Endothelial cell of umbilical vein (primary cell): ENCODE data around the gene THAP11. TPM values are rescaled to one million over a fixed set of nuclear protein-coding genes. Genes with fewer than 3 reads are reported as not detected.

Experiments used
- BruUV-seq: library from RNA; stranded (reverse); fragments of 400-500 nt; replicated peaks from 2 replicates; lab custom pipeline; 2021; lab: Mats Ljungman, UMichigan
- CTCF ChIA-PET: fragments of 300-600, 350-600 bp; sonication (Branson Sonifier 250); formaldehyde crosslinking; loops from one replicate; lab custom pipeline; 2021; ENCODE audit warnings: antibody characterized with exemption, inconsistent platforms; lab: Charles Lee
- POLR2A ChIA-PET: fragments of 300-600, 350-600 bp; sonication (Branson Sonifier 250); formaldehyde crosslinking; loops from one replicate; lab custom pipeline; 2021; ENCODE audit warnings: antibody characterized with exemption, inconsistent platforms; lab: Charles Lee
- DNase-seq: peaks from one replicate; pipeline ENCODE4 v3.0.0-alpha.2; 2011; ENCODE audit warnings: low read depth, low spot score
- FAIRE-seq: peaks from 2 replicates; lab custom pipeline; 2011; peaks lifted over from hg19 to GRCh38; lab: Jason Lieb, UNC
- H2AFZ ChIP-seq: 2 replicates; pipeline ENCODE4 v1.6.0; 2012; ENCODE audit warnings: low read depth, low read length, control low read depth, inconsistent platforms
- H3K27ac ChIP-seq: 2 replicates; pipeline ENCODE4 v1.5.1; 2011; ENCODE audit warnings: low read depth, mild to moderate bottlenecking, control low read depth, low read length, moderate library complexity; ENCODE audit not compliant: insufficient read depth
- H3K27me3 ChIP-seq, 2 experiments: 2 replicates each; pipeline versions ENCODE4 v1.6.0 to v1.6.1; 2011; ENCODE audit warnings: low read length in 2 of 2, mixed read lengths in 1 of 2; ENCODE audit not compliant: control insufficient read depth in 2 of 2, insufficient read depth in 2 of 2
- H3K36me3 ChIP-seq, 2 experiments: 2 replicates in 1 of 2; 3 replicates in 1 of 2; pipeline ENCODE4 v1.5.1; 2011; ENCODE audit warnings: low read length in 2 of 2, mild to moderate bottlenecking in 1 of 2, moderate library complexity in 1 of 2; ENCODE audit not compliant: control insufficient read depth in 2 of 2, insufficient read depth in 2 of 2; ENCODE audit errors: extremely low read depth in 1 of 2
- H3K4me1 ChIP-seq: 3 replicates; pipeline ENCODE4 v1.5.1; 2011; ENCODE audit warnings: mild to moderate bottlenecking, low read length; ENCODE audit not compliant: control insufficient read depth, insufficient read depth; ENCODE audit errors: extremely low read depth
- H3K4me2 ChIP-seq: 2 replicates; pipeline ENCODE4 v1.6.1; 2011; ENCODE audit warnings: low read length, control low read depth, mixed read lengths; ENCODE audit not compliant: insufficient read depth
- H3K4me3 ChIP-seq, 3 experiments: fragments of 200-600 bp in 1 of 3; sonication (generic), shearing (Covaris generic) in 1 of 3; replicated peaks in 1 of 3; 2 replicates each; pipeline ENCODE4 v1.5.1; 2011 to 2016; ENCODE audit warnings: control low read depth in 3 of 3, low read length in 3 of 3, mild to moderate bottlenecking in 2 of 3, inconsistent platforms in 1 of 3, low read depth in 1 of 3, moderate library complexity in 1 of 3; ENCODE audit not compliant: insufficient read depth in 1 of 3
- H3K79me2 ChIP-seq: 2 replicates; pipeline ENCODE4 v1.6.0; 2012; ENCODE audit warnings: low read length, inconsistent platforms; ENCODE audit not compliant: control insufficient read depth, insufficient read depth
- H3K9ac ChIP-seq: replicated peaks from 2 replicates; pipeline ENCODE3; 2011; ENCODE audit warnings: low read length, control low read depth; ENCODE audit not compliant: insufficient read depth; ENCODE audit errors: extremely low read depth
- H3K9me1 ChIP-seq: replicated peaks from 3 replicates; pipeline ENCODE4 v1.6.0; 2011; ENCODE audit warnings: mild to moderate bottlenecking, low read length; ENCODE audit not compliant: control insufficient read depth, insufficient read depth; ENCODE audit errors: extremely low read depth
- H3K9me3 ChIP-seq: replicated peaks from 2 replicates; pipeline ENCODE4 v1.5.1; 2012; ENCODE audit warnings: low read length, inconsistent platforms; ENCODE audit not compliant: control insufficient read depth, insufficient read depth
- H4K20me1 ChIP-seq: replicated peaks from 2 replicates; pipeline ENCODE3; 2011; ENCODE audit warnings: mild to moderate bottlenecking, low read length; ENCODE audit not compliant: control insufficient read depth, insufficient read depth; ENCODE audit errors: extremely low read depth
- CTCF ChIP-seq, 2 donors: IDR thresholded peaks; 1 replicate in 1 of 2; 2 replicates in 1 of 2; pipeline ENCODE4 v1.5.1; 2011; ENCODE audit warnings: low read length in 2 of 2, mild to moderate bottlenecking in 2 of 2, moderate library complexity in 2 of 2, control low read depth in 1 of 2, inconsistent platforms in 1 of 2, low read depth in 1 of 2; ENCODE audit not compliant: insufficient read depth in 1 of 2; ENCODE audit errors: extremely low read depth in 1 of 2
- EZH2 ChIP-seq: IDR thresholded peaks from 2 replicates; pipeline ENCODE4 v1.6.1; 2012; ENCODE audit warnings: borderline replicate concordance, low read depth, mild to moderate bottlenecking, moderate library complexity, low read length, inconsistent platforms; ENCODE audit not compliant: severe bottlenecking
- FOS ChIP-seq: IDR thresholded peaks from 2 replicates; pipeline ENCODE4 v1.6.1; 2011; ENCODE audit warnings: mild to moderate bottlenecking, low read length, moderate library complexity, borderline replicate concordance; ENCODE audit not compliant: insufficient read depth
- GATA2 ChIP-seq: IDR thresholded peaks from 2 replicates; pipeline ENCODE4 v1.7.0; 2011; ENCODE audit warnings: low read depth, mild to moderate bottlenecking, moderate library complexity, mixed read lengths, low read length; ENCODE audit not compliant: insufficient read length, insufficient read depth
- JUN ChIP-seq: IDR thresholded peaks from 2 replicates; pipeline ENCODE4 v1.6.1; 2011; ENCODE audit warnings: borderline replicate concordance, low read depth; ENCODE audit not compliant: insufficient read length, insufficient read depth
- MAX ChIP-seq: IDR thresholded peaks from 2 replicates; pipeline ENCODE4 v1.6.1; 2011; ENCODE audit not compliant: insufficient read depth, insufficient read length
- MYC ChIP-seq: IDR thresholded peaks from one replicate; pipeline ENCODE4 v1.6.1; 2011; ENCODE audit warnings: mild to moderate bottlenecking, low read depth, low read length
- POLR2A ChIP-seq: IDR thresholded peaks from 2 replicates; pipeline ENCODE4 v1.6.1; 2012; ENCODE audit warnings: low read depth, mild to moderate bottlenecking, control low read depth, low read length
- POLR2AphosphoS5 ChIP-seq: IDR thresholded peaks from 2 replicates; pipeline ENCODE4 v1.6.1; 2012; ENCODE audit warnings: low read depth, mild to moderate bottlenecking, control low read depth, low read length, moderate library complexity; ENCODE audit not compliant: insufficient read depth
- dilution Hi-C: fragments of 300-500 bp; cut with MboI; formaldehyde crosslinking; loops from one replicate; pipeline ENCODE4 v1.15.0; 2019; ENCODE audit warnings: low sequenced_read_pairs; ENCODE audit not compliant: extremely low pct_ligation_motif_present
- intact Hi-C: fragments of 100-400 bp; cut with micrococcal nuclease; formaldehyde crosslinking; loops from one replicate; pipeline ENCODE4 v1.10.0; 2022
- polyA plus RNA-seq, 4 experiments: library from polyadenylated mRNA; depleted of rRNA in 3 of 4; stranded (reverse) in 3 of 4; unstranded in 1 of 4; fragments of >200 nt; gene quantifications; 2 replicates each; pipeline versions ENCODE4 v1.2.1 to v1.2.3, GENCODE V29; 2011 to 2012; ENCODE audit warnings: missing spikeins in 1 of 4
- total RNA-seq: library from RNA; stranded (reverse); gene quantifications from 2 replicates; pipeline ENCODE4 v1.2.3, GENCODE V29; 2021

The THAP11 gene
- total and polyA plus RNA-seq, 2 donors (not counting 3 experiments of a cell fraction or from before 2014, with no cell fraction given): 24.0 to 25.9 TPM

GRCh38 chr16:67880584-67880983, 38.5 kb downstream of the THAP11 start:
- intact Hi-C loops (loop anchor here (5.0 kb wide), 1 partner anchor 182 kb away; no protein-coding TSS in a partner anchor), dilution Hi-C loops (no loop called here)
- Histone ChIP-seq H3K27ac (no peak overlapping the region), H3K9me3 (no peaks in the 10 kb centered on the region), H3K4me1 (no peaks in the 10 kb centered on the region), H4K20me1 (no peaks in the 10 kb centered on the region), H3K4me2 (no peak overlapping the region), H3K9ac (no peak overlapping the region), H3K27me3 (no peaks in the 10 kb centered on the region), H3K79me2 (peaks cover 9% of the 10 kb centered on the region), H3K9me1 (no peaks in the 10 kb centered on the region), H3K36me3 (peaks cover 19 to 89% of the 10 kb centered on the region in 2 experiments), H3K4me3 (no peak overlapping the region), H2AFZ (no peak overlapping the region)
- no TSS peak for BruUV-seq
- TF ChIP-seq GATA2: no peak
- TF ChIP-seq JUN: no peak
- TF ChIP-seq MYC: no peak
- no peak for TF ChIP-seq FOS
- TF ChIP-seq EZH2: no peak
- TF ChIP-seq MAX: no peak
- no peak for TF ChIP-seq CTCF (IDR thresholded peaks at IDR 0.05; ENCODE audit: extremely low read depth in 1 of 2, insufficient read depth in 1 of 2, low read depth in 1 of 2, low read length in 2 of 2)
- TF ChIP-seq POLR2AphosphoS5: no peak
- TF ChIP-seq POLR2A: no peak
- FAIRE-seq (no peak), DNase-seq (no peak)
- ChIA-PET POLR2A (no interaction called here), CTCF (interaction anchor here (1.3 kb wide), 1 partner anchor 48 kb away, joined by 4 read pairs; no protein-coding TSS in a partner anchor)
